CD4-positive, alpha-beta T cell treated with Interferon alpha-2 for 1 hour (primary cell): ENCODE data around the gene MBIP.

Source experiments
- DNase-seq, 2 donors: peaks; one replicate each; pipeline ENCODE4 v3.0.0-alpha.2; 2020 to 2022

Gene MBIP

DNA sequence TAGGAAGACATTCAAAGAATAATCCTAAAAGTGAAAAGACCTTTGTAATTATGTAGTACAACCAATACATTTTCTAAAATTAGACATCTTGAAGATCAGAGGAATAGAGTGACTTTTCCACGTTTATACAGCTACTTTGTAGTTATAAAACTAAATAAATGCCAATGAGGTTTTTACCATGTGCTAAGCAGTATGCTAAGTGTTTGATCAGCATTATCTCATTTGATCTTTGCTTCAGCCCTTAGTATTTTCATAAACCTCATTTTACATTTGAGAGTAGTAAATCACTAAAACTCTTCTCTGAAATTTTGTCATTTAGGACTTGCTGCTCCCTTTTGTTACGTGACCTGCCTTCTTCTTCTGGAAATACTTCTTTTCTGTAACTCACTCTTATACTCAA is 13.6 kb downstream of the MBIP start:
- no peak for DNase-seq

DNA sequence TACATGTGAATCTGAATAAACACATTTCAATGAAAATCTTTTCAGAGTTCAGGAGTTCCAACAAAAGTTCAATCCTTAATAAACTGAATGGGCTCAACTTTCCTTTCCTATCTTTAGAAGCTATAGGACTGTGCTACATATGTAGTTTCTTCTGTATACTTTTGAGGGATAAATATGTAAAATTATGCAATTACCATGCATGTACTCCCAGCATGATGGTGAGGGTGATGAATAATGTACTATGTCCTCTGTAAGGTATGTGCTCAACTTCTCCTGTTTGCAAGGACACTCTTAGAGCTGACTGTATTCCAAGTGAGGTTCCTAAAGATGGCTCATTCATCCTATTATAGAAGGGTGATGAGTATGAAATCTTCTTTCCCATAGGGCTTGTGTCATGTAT is 15.5 kb downstream of the MBIP start:
- DNase-seq = no peak

DNA sequence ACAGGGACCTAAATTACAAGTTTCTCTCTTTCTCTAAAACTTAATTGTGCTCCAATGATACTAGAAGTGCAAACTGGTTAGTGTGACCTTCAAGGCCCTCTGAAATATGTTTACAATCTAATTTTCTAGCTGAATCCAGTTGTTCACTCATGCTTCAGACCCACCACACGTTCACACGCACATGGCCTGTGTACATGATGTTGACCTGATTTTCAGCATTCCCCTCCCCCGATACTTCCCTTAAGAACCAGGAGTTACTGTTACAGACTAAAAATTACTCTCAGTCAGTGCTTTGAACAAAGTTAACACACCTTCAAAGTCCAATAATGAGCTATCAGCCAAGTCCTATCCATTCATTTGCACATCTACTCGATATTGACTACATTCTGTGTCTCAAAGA is 16.5 kb downstream of the MBIP start:
- no peak for DNase-seq

DNA sequence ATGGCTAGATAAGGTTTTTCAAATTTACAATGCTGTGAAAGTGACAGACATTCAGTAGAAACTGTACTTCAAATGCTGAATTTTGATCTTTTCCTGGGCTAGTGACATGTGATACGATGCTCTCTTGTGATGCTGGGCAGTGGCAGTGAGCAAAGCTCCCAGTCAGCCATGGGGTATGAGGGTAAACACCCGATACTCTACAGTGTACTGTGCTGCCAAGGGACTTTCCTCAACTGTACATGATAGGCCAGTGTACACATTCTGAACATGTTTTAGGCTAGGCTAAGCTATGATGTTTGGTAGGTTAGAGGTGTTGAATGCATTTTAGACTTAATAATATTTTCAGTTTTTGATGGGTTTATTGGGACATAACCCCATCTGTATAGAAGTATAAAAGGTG is 17.6 kb downstream of the MBIP start:
- no peak for DNase-seq

DNA sequence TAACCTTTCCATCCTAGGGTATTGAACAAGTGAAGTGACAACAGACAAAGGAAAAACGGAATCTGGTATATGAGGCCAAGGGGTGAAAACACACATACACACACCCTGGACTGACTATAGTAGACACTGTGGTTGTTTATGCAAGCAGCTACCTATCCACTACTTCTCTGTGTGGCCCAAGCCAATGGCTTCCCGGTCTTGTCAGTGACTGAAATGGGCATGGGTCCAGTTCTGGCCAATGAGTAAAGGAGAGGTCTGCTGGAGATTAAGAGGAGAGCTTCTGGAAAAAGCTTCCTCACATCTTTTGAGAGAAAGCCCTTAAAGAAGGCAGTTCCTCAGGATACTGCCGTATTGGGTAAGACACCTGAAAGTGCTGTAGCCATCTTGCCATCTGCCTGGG is 19.3 kb downstream of the MBIP start:
- no peak for DNase-seq

DNA sequence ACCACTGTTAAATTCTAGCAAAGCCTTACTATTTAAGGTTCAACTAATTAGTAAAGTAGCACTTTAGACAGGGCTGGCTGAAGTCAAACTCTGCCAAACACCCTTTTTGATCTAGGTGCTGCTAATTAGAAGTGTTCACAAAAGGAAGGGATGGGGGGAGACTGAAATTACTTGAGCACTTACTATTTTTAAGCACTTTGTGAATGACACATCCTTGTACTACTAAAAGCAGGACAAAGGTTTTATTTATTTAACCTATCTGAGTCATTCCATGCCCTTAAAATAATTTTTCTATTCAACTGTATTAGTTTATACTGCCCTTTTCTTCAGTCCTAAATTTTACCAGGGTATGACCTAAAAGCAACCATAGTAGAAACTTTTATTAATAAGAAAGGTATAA is 20.1 kb downstream of the MBIP start:
- DNase-seq = no peak

DNA sequence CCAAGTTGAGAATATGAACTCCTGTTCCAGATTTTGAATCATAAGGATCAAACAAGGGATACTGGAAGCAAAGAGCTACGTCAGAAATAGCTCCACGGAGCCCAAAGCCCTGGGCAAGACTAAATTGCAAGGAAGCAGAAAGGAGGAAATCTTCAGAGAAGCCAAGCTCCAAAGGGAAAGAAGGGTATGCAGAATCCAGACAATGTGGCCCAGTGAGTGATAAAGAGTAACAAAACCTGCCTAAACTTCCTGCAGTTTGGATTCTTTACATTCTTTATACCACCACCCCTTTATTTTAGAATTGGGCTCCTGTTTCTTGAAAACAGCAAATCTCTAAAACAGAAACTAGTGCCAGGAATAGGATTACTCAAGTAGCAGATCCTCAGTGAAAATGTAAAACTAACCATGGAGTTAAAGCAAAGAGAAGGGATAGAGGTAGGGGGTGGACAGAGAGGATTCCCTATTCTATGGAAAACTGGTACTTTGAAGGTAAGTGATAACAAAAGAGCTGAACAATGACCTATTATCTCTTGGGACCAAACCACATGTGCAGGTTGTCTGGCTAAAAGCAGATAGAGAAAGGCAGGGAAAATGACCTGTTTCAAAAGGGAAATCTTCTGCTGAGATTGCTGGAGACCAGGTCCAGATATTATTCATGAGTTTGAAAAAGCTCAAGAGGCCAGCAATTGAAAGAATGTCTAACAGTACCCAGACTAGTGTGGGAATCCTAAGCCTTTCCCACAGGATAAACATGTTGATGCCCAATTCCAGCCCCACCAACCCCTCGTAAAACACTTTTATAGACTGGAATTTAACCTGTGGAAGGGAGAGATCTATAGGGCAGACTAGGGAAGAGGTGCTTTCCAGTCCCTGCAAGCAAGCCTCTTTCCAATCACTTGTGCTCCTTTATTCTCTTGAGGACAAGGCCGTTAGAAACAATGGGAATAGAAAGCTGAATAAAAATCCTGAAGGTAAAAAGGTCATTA is 24.5 kb downstream of the MBIP start:
- no peak for DNase-seq

DNA sequence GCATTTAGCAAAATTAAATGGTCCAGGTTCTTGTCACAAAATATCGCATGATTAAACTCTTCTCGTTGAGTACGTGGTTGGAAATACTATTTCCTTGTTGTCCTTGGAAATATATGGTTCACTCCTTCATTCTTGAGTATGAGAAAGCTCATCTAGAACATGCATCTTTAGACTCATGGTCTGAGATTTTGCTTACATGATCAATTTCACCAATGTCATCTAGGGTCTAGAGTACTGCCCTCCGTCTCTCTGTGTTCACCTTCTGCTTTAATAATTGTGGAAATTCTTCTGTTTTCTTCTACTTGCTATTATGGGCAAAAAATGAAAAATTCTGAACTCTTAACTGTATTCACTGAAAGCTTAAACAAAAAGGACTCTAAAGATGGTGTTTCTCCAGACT is 25.9 kb downstream of the MBIP start:
- no peak for DNase-seq

DNA sequence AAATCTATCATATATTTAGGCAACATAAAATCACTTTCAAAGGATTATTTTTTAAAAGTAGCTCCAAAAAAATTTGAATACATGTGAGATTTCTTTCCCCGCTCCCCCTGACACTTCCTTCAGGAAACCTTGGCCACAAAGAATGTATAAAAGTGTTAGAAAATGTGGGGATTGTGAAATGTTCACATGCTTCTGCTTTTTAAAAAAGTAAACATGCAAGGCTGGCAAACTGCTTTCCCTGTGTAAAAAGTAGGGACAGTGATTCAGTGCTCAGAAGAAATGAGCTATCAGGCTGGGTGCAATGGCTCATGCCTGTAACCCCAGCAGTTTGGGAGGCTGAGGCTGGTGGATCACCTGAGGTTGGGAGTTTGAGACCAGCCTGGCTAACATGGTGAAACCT is 26.6 kb downstream of the MBIP start:
- no peak for DNase-seq

DNA sequence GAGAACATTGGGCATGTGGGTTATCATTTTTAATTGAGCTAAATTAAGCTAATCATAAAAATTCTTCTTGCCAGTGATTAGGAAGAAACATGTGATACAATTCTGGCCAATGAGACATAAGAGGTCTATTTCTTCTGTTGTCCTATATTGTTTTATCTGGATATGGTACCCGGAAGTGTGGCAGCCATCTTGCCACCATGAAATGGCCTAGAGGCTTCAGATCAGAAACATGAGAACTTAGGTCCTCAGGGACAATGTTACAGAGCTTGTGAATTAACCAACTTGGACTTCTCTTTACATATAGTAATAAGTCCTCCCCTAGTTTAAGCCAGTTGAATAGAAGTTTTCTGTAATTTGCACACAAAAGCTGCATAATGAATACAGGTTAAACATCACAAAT is 30.5 kb downstream of the MBIP start:
- DNase-seq = no peak

DNA sequence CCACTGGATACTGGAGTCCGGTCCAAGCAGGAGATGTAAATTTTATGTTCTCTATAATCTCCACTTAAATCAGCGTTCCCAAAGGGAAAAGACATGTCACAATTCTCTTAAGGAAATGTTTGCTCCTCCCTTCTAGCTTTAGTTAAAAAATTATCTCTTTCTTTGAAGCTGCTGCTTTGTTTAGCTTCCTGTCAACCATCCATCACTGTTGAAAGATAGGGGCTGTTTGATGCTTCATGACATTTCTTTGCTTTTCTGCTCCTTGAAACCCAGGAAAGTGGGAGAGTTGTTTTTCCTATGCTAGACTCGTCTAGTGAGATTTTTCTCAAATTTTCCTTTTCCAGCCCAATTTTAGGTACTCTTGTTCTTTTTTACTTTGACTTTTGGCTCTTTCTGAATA is 31.9 kb downstream of the MBIP start:
- no peak for DNase-seq

DNA sequence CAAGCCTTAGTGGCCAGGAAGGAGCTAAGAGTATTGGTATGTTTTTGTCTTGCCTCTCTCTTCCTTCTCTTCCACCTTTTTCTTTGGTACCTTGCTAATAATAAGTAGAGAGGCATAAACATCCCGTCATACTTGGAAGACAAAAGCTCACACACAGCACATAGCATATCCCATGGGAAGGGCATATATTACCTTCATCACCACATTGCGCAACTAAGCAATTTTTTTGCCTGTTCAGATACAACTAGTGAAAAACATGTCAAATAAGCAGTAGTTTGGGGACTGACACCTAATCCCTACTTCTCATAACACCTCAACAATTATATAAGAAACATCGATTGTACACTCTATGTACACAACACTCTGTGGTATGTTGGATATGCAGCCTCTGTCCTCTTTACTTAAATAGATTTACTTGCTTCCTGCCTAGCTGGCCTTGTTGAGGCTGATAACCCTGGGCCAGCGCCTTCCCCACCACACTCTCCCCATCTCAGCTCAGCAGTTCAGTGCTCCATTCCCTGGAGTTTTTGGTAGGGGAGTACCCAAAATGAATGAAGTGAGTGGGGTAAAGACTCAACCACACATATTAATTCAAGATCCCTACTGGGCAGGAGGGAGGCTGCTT is 35.4 kb downstream of the MBIP start:
- no peak for DNase-seq

DNA sequence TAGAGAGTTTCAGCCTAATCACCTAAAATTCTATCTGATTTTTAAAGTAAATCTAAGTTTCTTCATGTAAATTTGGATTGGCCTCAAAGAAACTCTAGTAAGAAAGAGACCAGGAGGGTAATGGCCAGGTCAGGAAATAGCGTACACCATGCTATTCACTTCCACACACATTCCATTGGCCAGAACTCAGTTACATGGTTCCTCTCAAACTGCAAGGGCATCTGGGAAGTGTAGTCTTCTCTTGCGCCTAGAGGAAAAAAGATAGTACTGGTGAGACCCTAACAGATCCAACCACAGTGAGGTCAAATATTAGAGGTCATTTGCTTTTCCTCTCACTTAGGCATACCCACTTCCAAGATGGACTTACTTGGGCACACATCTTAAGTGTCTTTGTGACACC is 39.1 kb downstream of the MBIP start:
- DNase-seq = no peak

DNA sequence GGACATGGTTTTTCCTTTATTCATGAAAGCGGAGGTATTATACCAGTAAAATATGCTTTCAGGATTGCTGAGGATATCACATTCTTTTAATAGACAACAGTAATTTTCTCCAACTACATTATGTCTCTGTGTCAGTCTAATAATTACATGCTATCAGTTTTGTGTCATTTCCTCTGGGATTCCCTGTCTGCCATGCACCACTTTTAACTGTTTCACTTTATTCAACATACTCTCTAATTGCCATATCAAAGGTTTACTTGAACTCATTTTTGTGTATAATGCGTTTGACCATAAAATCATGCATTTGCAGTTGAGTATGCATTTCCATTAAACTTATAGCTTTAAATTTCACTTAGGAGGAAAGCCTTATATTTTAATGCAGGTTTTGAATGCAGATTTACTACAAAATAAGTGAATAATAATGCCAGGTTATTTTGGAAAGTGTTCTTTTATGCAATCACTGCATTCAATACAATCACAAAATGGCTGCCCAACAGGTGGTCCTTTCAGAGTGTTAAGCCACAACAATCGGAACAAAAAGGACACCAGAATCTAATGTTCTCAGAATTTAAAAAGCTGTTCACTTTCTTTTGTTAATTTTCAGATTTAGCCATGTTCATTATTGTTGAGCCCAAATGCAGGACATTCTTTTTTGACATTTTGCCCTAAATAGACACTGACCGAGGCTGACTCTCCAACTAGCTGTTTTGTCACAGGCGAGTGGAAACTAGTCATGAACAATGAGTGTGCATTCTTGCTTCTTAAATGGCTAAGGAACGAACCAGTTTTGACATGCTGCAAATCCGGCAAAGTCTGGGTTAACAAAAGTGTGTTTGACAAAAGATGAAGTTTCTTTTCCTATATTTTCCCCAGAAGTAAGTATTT is 40.9 kb downstream of the MBIP start:
- no peak for DNase-seq

DNA sequence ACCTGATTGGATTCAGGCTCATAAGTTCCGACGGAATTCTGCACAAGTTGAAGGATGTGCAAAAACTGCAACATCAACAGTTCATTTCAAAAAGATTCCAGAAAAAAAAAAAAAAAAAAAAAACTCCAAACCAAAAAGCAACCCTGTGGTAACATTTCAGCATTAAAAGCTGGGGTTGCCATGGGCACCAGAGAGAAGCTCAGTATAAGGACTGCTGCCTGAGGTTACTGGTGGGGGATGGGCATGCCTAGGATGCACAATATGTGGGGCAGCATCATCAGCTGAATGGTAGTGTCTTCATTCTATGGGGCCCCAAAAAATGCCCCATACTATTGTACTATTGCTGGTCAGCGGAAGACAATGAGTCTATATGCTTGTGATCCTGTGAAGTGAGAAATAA is 44.7 kb downstream of the MBIP start:
- no peak for DNase-seq

DNA sequence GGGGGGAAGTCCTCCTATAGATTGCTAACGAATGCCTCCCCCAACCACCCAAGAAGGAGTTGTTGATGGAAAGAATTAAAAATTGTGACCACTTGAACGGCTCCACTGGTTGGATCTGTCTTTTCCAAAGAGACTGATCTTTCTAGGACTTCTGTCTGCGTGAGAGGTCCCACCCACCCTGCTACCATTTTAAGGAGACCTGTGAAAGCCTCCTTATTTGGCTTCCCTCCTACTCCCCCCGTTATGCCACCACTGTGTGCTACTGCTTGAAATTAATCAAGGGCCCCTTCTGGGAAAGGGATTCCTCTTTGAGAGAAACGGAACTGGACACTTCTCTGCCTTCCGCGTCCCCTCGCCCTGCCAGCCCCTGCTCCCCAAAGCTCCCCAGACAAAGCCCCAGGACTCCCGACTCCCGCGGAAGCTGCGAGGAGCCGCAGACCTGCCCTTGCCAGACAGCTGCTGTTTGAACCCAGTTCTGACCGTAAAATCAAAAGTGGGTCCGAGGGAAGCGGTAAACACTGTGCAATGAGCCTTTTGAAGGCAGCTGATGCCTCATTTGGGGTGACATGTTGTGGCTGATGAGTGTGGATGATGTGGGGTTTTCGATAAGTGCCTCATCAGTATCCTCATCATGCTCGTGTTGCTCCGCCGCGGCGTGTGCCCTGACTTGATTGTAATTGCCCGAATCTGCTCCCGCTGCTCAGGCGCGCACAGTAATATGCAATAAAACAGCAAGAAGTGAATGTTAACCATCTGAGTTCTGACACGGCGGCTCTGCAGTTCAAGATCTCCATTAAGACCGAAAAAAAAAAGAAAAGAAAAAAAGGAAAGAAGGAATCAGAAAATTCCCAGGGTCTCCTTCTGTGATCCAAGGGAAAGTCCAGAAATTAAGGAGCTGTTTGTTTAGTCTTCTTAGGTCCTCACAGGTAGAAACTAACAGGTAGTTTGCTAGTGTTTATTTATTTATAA is 48.2 kb downstream of the MBIP start:
- no peak for DNase-seq

DNA sequence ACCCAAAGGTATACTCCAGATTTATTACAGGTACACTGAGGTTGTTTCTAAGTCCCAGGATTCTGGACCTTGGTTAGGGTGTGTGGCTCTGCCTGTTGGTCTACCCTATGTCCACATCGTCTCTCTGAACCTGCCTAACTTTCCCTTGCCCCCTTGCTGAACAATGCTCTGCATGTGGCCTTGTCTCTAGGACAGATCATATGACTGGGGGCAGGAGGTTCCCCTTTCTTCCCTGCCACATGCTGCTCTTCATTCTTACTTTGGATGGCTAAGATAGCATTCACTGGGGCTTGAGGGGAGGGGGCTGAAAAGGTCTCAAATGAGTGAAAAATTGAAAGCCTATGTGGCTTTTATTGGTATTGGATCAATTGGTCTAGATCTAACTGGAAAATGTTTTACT is 49.2 kb downstream of the MBIP start:
- no peak for DNase-seq

DNA sequence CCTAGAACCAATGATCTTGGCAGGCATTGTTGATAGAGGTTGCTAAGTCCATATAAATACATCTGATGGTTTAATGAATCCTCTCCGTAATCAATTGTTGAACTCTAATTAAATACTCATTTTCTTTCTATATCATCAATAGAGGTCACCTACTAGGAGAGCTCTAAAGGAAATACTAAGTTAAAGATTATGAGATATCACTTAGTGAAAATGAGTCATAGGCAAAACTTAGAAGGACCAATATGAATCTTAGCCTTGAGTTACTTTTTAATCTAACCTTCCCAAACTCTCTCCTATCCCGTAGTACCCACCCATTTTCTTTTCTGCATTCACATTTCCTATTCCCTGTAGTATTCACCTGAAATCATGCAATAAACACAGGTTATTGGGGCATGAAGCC is 50.2 kb downstream of the MBIP start:
- DNase-seq = no peak

DNA sequence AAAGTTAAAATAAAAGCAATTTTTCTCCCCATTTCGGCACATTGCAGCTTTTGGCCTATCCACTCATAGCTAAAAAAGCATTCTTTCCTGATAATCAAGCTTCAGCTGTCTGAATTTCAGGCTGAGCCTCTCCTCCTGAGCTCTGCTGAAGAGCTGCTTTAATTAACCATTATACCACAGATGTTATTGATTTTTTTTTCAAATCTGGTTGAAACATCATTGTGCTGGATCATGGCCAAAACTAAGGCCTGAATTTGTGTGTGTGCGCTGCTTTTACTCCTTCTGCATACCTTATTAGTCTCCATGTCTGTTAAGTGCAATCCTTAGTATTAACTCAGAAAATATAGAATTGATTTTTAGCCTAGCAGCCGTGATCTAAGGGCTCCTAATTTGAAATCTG is 52.3 kb downstream of the MBIP start:
- DNase-seq = no peak

DNA sequence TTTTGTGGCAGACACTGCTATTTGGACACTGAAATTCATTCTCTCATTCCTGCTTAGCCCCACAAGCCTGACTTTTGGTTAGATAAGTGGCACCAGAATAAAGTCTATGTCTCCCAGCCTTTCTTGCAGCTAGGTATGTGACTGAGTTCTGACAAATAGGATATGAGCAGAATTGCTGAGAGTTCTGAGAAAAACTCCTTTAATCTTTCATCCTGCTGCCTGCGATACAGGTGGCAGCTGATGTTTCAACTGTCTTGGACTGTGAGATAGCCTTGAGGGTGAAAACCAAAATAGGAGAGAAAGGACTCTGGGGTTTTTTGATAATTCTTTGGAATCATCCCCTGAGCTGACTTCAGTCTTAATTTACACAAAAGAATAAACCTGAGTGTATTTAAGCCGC is 55.8 kb downstream of the MBIP start:
- no peak for DNase-seq

DNA sequence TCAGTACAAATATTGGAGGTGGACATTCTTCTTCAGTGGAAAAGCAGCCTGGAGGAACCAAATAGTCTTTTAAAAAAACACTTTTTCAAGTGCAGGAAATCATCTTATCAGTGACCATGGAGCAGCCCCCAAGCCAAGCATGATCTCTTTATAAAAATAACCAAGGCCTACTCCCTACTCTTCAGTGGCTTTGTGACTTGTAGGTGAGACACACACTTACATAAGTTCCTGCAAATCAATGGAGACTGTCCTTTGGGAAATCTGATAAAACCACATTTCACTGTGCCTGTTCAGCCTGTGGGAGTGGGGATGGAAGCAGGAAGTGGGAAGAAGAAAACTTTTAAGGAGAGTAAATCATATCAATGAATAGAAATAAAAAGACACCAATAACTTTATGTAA is 56.3 kb downstream of the MBIP start:
- no peak for DNase-seq

DNA sequence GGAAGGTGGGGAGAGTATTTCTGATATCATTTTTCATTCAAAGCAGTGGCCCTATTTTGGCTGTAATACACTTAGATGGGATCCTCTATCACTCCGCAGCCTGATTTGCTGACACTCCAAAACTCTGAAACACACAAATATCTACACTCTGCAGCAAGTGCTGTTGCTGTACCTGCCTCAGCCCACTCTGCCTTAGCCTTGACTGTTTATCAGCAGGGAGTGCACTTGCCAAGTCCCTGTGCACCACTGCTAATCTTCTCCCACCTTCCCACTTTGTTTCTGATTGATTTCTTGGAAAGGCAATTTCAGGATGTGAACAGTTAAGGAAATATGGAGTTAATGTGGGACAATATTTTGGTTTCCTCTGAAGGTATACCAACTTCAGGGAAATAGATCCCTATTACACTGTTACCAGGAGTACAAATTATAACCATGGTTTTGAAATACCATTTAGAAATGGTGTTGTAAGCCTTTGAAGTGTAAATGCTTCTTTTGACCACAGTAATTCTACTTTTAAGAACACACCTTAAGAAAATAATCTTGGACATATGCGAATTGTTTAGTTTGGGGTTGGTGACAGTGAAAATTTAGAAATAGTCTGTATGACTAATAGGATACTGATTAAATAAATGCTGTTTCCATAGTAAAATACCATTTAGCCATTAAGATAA is 59.3 kb downstream of the MBIP start:
- DNase-seq = no peak
